NT2/D1 (cell line): Measurements from ENCODE around the gene EFS.
"Not testable (repeated sequence)": the region's sequence is repeated elsewhere in the genome, so short reads cannot be mapped to it uniquely, and the experiment has no call there.

Source experiments
- DNase-seq: peaks from one replicate; pipeline ENCODE4 v3.0.0-alpha.2; 2011; ENCODE audit warnings: low read depth, low spot score
- H3K27me3 ChIP-seq: 2 replicates; pipeline ENCODE4 v1.6.0; 2011; ENCODE audit warnings: mild to moderate bottlenecking; ENCODE audit not compliant: insufficient read length, insufficient read depth
- H3K36me3 ChIP-seq: 2 replicates; pipeline ENCODE4 v1.6.1; 2011; ENCODE audit warnings: mild to moderate bottlenecking, low read length, mixed read lengths; ENCODE audit not compliant: insufficient read depth, insufficient read length
- H3K4me1 ChIP-seq: 2 replicates; pipeline ENCODE4 v1.5.1; 2011; ENCODE audit not compliant: insufficient read depth, insufficient read length
- H3K4me3 ChIP-seq: 2 replicates; pipeline ENCODE4 v1.5.1; 2011; ENCODE audit warnings: low read depth; ENCODE audit not compliant: insufficient read length
- H3K9ac ChIP-seq: 2 replicates; pipeline ENCODE4 v1.6.0; 2011; ENCODE audit warnings: low read depth; ENCODE audit not compliant: insufficient read length
- H3K9me3 ChIP-seq: 2 replicates; pipeline ENCODE4 v1.5.1; 2011; ENCODE audit warnings: mild to moderate bottlenecking, low read length; ENCODE audit not compliant: insufficient read depth
- SUZ12 ChIP-seq: IDR thresholded peaks from 2 replicates; pipeline ENCODE4 v1.6.1; 2011; ENCODE audit not compliant: insufficient read length, insufficient read depth; ENCODE audit errors: extremely low read depth
- YY1 ChIP-seq: IDR thresholded peaks from 2 replicates; pipeline ENCODE4 v1.6.1; 2011; ENCODE audit not compliant: insufficient read length, insufficient read depth
- ZNF274 ChIP-seq: IDR thresholded peaks from 2 replicates; pipeline ENCODE4 v1.6.1; 2011; ENCODE audit warnings: mild to moderate bottlenecking, low read depth, low read length

EFS gene

GRCh38 chr14:23326491-23327332 lies 38.3 kb downstream of the EFS start:
- no peaks in the 10 kb centered on the region for H3K27me3 ChIP-seq
- TF ChIP-seq YY1, result no peak
- peaks cover 36% of the 10 kb centered on the region for H3K36me3 ChIP-seq
- no peaks in the 10 kb centered on the region for H3K4me1 ChIP-seq
- no peak overlapping the region for H3K4me3 ChIP-seq
- H3K9me3 ChIP-seq, result no peaks in the 10 kb centered on the region
- no peak overlapping the region for H3K9ac ChIP-seq
- no peak for DNase-seq

GRCh38 chr14:23325746-23326145 lies 39.2 kb downstream of the EFS start:
- H3K36me3 ChIP-seq, result peaks cover 36% of the 10 kb centered on the region

GRCh38 chr14:23324993-23325392 lies 40.0 kb downstream of the EFS start:
- TF ChIP-seq ZNF274 (no peak), SUZ12 (no peak), YY1 (no peak)
- H3K4me1 ChIP-seq, result no peaks in the 10 kb centered on the region
- H3K9me3 ChIP-seq, result no peaks in the 10 kb centered on the region
- H3K27me3 ChIP-seq, result no peaks in the 10 kb centered on the region
- DNase-seq, result no peak
- H3K9ac ChIP-seq, result no peak overlapping the region
- no peak overlapping the region for H3K4me3 ChIP-seq
- H3K36me3 ChIP-seq, result peaks cover 39% of the 10 kb centered on the region

More at GRCh38 chr14:23325746-23326145, 39.2 kb downstream of the EFS start:
- not testable (repeated sequence) for H3K9ac ChIP-seq, H3K4me1 ChIP-seq, DNase-seq, H3K4me3 ChIP-seq, H3K27me3 ChIP-seq, H3K9me3 ChIP-seq

DNA sequence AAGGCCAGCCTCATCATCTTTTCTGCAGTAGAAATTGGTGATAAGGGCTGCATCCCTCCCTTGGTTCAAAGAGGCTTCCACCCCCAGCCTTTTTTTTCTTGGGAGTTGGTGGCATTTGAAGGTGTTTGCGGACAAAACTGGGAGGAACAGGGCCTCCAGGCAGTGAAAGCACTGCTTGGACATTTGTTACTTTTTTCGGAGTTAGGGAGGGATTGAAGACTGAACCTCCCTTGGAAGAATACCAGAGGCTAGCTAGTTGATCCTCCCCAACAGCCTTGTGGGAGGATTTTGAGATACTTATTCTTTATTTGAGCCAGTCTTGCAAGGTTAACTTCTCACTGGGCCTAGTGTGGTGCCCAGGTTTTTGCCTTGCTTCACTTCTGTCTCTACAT lies 40.5 kb downstream of the EFS start:
- no peak for TF ChIP-seq ZNF274
- no peak for TF ChIP-seq SUZ12
- no peak for TF ChIP-seq YY1
- H3K36me3 ChIP-seq, result peaks cover 44% of the 10 kb centered on the region

DNA sequence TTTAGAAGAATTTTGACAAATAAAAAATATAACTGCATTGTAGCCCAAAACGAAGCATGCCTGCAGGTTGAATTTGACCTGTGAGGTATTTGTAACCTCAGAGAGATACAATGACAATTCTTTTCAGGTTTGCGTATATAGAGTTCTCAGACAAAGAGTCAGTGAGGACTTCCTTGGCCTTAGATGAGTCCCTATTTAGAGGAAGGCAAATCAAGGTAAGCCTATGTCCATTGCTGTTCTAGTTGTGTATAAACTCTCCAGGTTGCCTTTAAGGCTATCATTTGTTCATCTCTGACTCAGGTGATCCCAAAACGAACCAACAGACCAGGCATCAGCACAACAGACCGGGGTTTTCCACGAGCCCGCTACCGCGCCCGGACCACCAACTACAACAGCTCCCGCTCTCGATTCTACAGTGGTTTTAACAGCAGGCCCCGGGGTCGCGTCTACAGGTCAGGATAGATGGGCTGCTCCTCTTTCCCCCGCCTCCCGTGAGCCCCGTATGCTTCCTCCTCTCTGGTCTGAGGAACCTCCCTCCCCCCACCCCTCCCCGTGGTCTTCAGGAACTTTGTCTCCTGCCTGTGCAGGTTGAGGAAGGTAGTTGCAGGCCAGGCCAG lies 41.0 kb downstream of the EFS start:
- peaks cover 45% of the 10 kb centered on the region for H3K36me3 ChIP-seq
- H3K4me1 ChIP-seq, result no peaks in the 10 kb centered on the region
- no peak for DNase-seq
- peak overlapping the region; percentile 27 for H3K9ac ChIP-seq
- TF ChIP-seq YY1, result no peak
- no peak for TF ChIP-seq SUZ12
- no peak for TF ChIP-seq ZNF274
- no peaks in the 10 kb centered on the region for H3K27me3 ChIP-seq
- no peak overlapping the region for H3K4me3 ChIP-seq
- no peaks in the 10 kb centered on the region for H3K9me3 ChIP-seq

More for the DNA sequence above, 40.5 kb downstream of the EFS start:
- DNase-seq, result no peak
- Histone ChIP-seq H3K4me3 (no peak overlapping the region), H3K9me3 (no peaks in the 10 kb centered on the region), H3K9ac (peak overlapping the region; percentile 27), H3K4me1 (no peaks in the 10 kb centered on the region), H3K27me3 (no peaks in the 10 kb centered on the region)

- H3K4me3 ChIP-seq, result peak overlapping the region; percentile 83
- H3K27me3 ChIP-seq, result no peaks in the 10 kb centered on the region
- H3K36me3 ChIP-seq, result peaks cover 45% of the 10 kb centered on the region
- no peaks in the 10 kb centered on the region for H3K9me3 ChIP-seq
- DNase-seq, result no peak
- H3K4me1 ChIP-seq, result no peaks in the 10 kb centered on the region
- H3K9ac ChIP-seq, result peak overlapping the region; percentile 92
- TF ChIP-seq ZNF274 (no peak), YY1 (no peak), SUZ12 (no peak)
Observed at GRCh38 chr14:23322568-23323517, 42.1 kb downstream of the EFS start.
